HCT116 (cell line): ENCODE data around the gene FAM168A. TPM values are rescaled to one million over a fixed set of nuclear protein-coding genes. Genes with fewer than 3 reads are reported as not detected.

Experiments
- ATAC-seq: fragments of 200-7000 bp; cut with Tn5 transposase; 2 replicates; pipeline ENCODE4 v1.9.1; 2020; ENCODE audit warnings: mild to moderate bottlenecking, moderate library complexity
- BruUV-seq: library from RNA; stranded (reverse); fragments of 400-500 nt; replicated peaks from 2 replicates; lab custom pipeline; 2021; lab: Mats Ljungman, UMichigan
- CTCF ChIA-PET: fragments of 300-600 bp; sonication (Branson Sonifier 250); formaldehyde crosslinking; loops from one replicate; lab custom pipeline; 2021; ENCODE audit warnings: antibody characterized with exemption; lab: Charles Lee
- POLR2A ChIA-PET: fragments of 300-600, 350-600 bp; sonication (Branson Sonifier 250); formaldehyde crosslinking; loops from one replicate; lab custom pipeline; 2021; ENCODE audit warnings: antibody characterized with exemption; lab: Charles Lee
- RAD21 ChIA-PET, 2 experiments: fragments of 300-600 bp; sonication (Branson Sonifier 250); formaldehyde crosslinking; loops; one replicate each; lab custom pipeline; 2023; ENCODE audit warnings: low total read pairs in 2 of 2; ENCODE audit not compliant: uncharacterized antibody in 2 of 2, unreplicated experiment in 2 of 2, low non-redundant PET in 1 of 2; lab: Charles Lee
- DNase-seq: peaks from one replicate; pipeline ENCODE4 v3.0.0-alpha.2; 2010; ENCODE audit warnings: low read depth, low spot score
- H2AFZ ChIP-seq: fragments of 200-600 bp; shearing (Covaris generic), sonication (generic); 2 replicates; pipeline ENCODE4 v1.6.1; 2017; ENCODE audit warnings: low read depth, mixed run types, mixed read lengths, antibody characterized with exemption, low read length; ENCODE audit not compliant: poor library complexity, severe bottlenecking
- H3K27ac ChIP-seq: 2 replicates; pipeline ENCODE4 v1.5.1; 2012; ENCODE audit warnings: low read depth, low read length
- H3K27me3 ChIP-seq: fragments of 200-600 bp; sonication (generic); 2 replicates; pipeline ENCODE4 v1.6.1; 2016; ENCODE audit warnings: mixed run types, low read length, mixed read lengths; ENCODE audit not compliant: insufficient read depth
- H3K36me3 ChIP-seq, 2 experiments: fragments of 200-500 bp in 1 of 2; fragments of 200-600 bp in 1 of 2; sonication (Bioruptor generic) in 1 of 2; sonication (generic) in 1 of 2; 2 replicates each; pipeline versions ENCODE4 v1.5.1 to v1.6.1; 2014 to 2016; ENCODE audit warnings: low read length in 2 of 2, inconsistent platforms in 1 of 2, mixed read lengths in 1 of 2, mixed run types in 1 of 2; ENCODE audit not compliant: insufficient read depth in 2 of 2, control insufficient read depth in 1 of 2
- H3K4me1 ChIP-seq, 2 experiments: fragments of 200-600 bp in 1 of 2; sonication (generic) in 1 of 2; 2 replicates each; pipeline versions ENCODE4 v1.5.1 to v1.6.1; 2012 to 2017; ENCODE audit warnings: low read length in 2 of 2, inconsistent platforms in 1 of 2, mild to moderate bottlenecking in 1 of 2, mixed read lengths in 1 of 2, mixed run types in 1 of 2, moderate library complexity in 1 of 2; ENCODE audit not compliant: insufficient read depth in 2 of 2, control insufficient read depth in 1 of 2
- H3K4me2 ChIP-seq: fragments of 200-600 bp; sonication (generic); 2 replicates; pipeline ENCODE4 v1.6.1; 2017; ENCODE audit warnings: mixed run types, low read length, mixed read lengths
- H3K4me3 ChIP-seq, 2 experiments: fragments of 200-600 bp in 1 of 2; sonication (generic) in 1 of 2; replicated peaks in 1 of 2; 2 replicates each; pipeline ENCODE4 v1.5.1; 2011 to 2016; ENCODE audit warnings: low read length in 2 of 2, control low read depth in 1 of 2, low read depth in 1 of 2, mild to moderate bottlenecking in 1 of 2, mixed read lengths in 1 of 2, mixed run types in 1 of 2
- H3K79me2 ChIP-seq: fragments of 200-600 bp; sonication (generic); 2 replicates; pipeline ENCODE4 v1.6.1; 2017; ENCODE audit warnings: mild to moderate bottlenecking, mixed run types, low read length, moderate library complexity, mixed read lengths; ENCODE audit not compliant: insufficient read depth
- H3K9ac ChIP-seq: fragments of 200-600 bp; sonication (generic); 2 replicates; pipeline ENCODE4 v1.6.1; 2016; ENCODE audit warnings: low read length, mixed read lengths
- H3K9me2 ChIP-seq: fragments of 200-600 bp; sonication (generic), shearing (Covaris generic); 2 replicates; pipeline ENCODE4 v1.6.1; 2017; ENCODE audit warnings: mixed run types, mild to moderate bottlenecking, moderate library complexity; ENCODE audit not compliant: insufficient read depth
- H3K9me3 ChIP-seq, 2 experiments: fragments of 200-500 bp in 1 of 2; fragments of 200-600 bp in 1 of 2; sonication (Bioruptor generic) in 1 of 2; sonication (generic) in 1 of 2; 2 replicates each; pipeline ENCODE4 v1.6.1; 2014 to 2017; ENCODE audit warnings: low read length in 2 of 2, mixed read lengths in 2 of 2, inconsistent platforms in 1 of 2, low read depth in 1 of 2, mild to moderate bottlenecking in 1 of 2, mixed run types in 1 of 2, moderate library complexity in 1 of 2; ENCODE audit not compliant: control insufficient read depth in 1 of 2, insufficient read depth in 1 of 2
- H4K20me1 ChIP-seq: fragments of 200-600 bp; sonication (generic), shearing (Covaris generic); 2 replicates; pipeline ENCODE4 v1.6.1; 2017; ENCODE audit warnings: mixed run types, mild to moderate bottlenecking, moderate library complexity; ENCODE audit not compliant: insufficient read depth
- CEBPB ChIP-seq: IDR thresholded peaks from 2 replicates; pipeline ENCODE4 v1.6.1; 2012; ENCODE audit warnings: low read depth
- CTCF ChIP-seq, 3 experiments: fragments of 200-600 bp in 1 of 3; sonication (generic) in 1 of 3; IDR thresholded peaks in 2 of 3; conservative IDR thresholded peaks in 1 of 3; 2 replicates each; pipeline ENCODE4 v1.5.1; 2012 to 2017; ENCODE audit warnings: low read depth in 2 of 3, low read length in 2 of 3, antibody characterized with exemption in 1 of 3, borderline replicate concordance in 1 of 3, control low read depth in 1 of 3, mild to moderate bottlenecking in 1 of 3, mixed read lengths in 1 of 3, mixed run types in 1 of 3, moderate library complexity in 1 of 3; ENCODE audit not compliant: insufficient read depth in 1 of 3
- EZH2 ChIP-seq: fragments of 200-600 bp; sonication (generic); IDR thresholded peaks from 2 replicates; pipeline ENCODE4 v1.6.1; 2017; ENCODE audit warnings: antibody characterized with exemption, mixed run types
- SP1 ChIP-seq: IDR thresholded peaks from 2 replicates; pipeline ENCODE4 v1.6.1; 2012; ENCODE audit warnings: low read depth
- ZBTB33 ChIP-seq: IDR thresholded peaks from 2 replicates; pipeline ENCODE4 v1.6.1; 2011; ENCODE audit warnings: mild to moderate bottlenecking, low read length, moderate library complexity; ENCODE audit not compliant: insufficient replicate concordance; ENCODE audit errors: extremely low read depth
- intact Hi-C: fragments of 100-400 bp; cut with micrococcal nuclease; formaldehyde crosslinking; loops from 2 replicates; pipeline ENCODE4 v1.10.0; 2022
- total RNA-seq: library from RNA; stranded (reverse); gene quantifications from one replicate; pipeline ENCODE4 v1.2.1, GENCODE V29; 2021; ENCODE audit not compliant: unreplicated experiment

Gene FAM168A
- total RNA-seq, 1 experiment from 2014 or later = 31.5 TPM

- Histone ChIP-seq H3K36me3 (peaks cover 0 to 10% of the 10 kb centered on the region in 2 experiments; a peak in 1 of 4 replicates), H3K4me3 (no peak overlapping the region), H3K4me1 (peaks cover 13 to 48% of the 10 kb centered on the region in 2 experiments; a peak in 3 of 4 replicates), H3K27me3 (no peaks in the 10 kb centered on the region), H3K79me2 (peaks cover 90% of the 10 kb centered on the region), H3K27ac (no peak overlapping the region), H3K9ac (no peak overlapping the region), H4K20me1 (no peaks in the 10 kb centered on the region; the same call in 1 of the 2 replicates), H2AFZ (no peak overlapping the region), H3K9me2 (no peaks in the 10 kb centered on the region), H3K4me2 (no peak overlapping the region), H3K9me3 (no peaks in the 10 kb centered on the region)
- ATAC-seq (no peak), DNase-seq (no peak)
- intact Hi-C loops = no loop called here
- POLR2A ChIA-PET = no interaction called here
- CTCF ChIA-PET = no interaction called here
- no TSS peak for BruUV-seq
- RAD21 ChIA-PET = no interaction called here
- TF ChIP-seq CEBPB (no peak), CTCF (IDR thresholded peaks at IDR 0.05 in 2 of 3, conservative IDR thresholded peaks at IDR 0.05 in 1 of 3; ENCODE audit: borderline replicate concordance in 1 of 3, insufficient read depth in 1 of 3, low read depth in 2 of 3, low read length in 2 of 3) (no peak), ZBTB33 (no peak), EZH2 (no peak), SP1 (no peak)
Observed at GRCh38 chr11:73380331-73380730, 217.6 kb downstream of the FAM168A start.
